Daoy (cell line): ENCODE measurements around the gene CDH26. TPM values are rescaled to one million over a fixed set of nuclear protein-coding genes. Genes with fewer than 3 reads are reported as not detected.

Experiments
- DNase-seq: peaks from one replicate; pipeline ENCODE4 v3.0.0-alpha.2; 2015; ENCODE audit warnings: low read depth
- total RNA-seq: library from RNA; depleted of rRNA; stranded (reverse); fragments of >200 nt; shearing (Covaris generic); gene quantifications from 2 replicates; pipeline ENCODE4 v1.2.3, GENCODE V29; 2014

The CDH26 gene
- total RNA-seq, 1 experiment from 2014 or later, result 0.29 TPM

GRCh38 chr20:60011512-60012507 lies 53.6 kb downstream of the CDH26 start:
- DNase-seq, result no peak

GRCh38 chr20:60013296-60014139 lies 55.3 kb downstream of the CDH26 start:
- no peak for DNase-seq

- DNase-seq, result no peak
Measured at GRCh38 chr20:60016406-60016805, 58.2 kb downstream of the CDH26 start.

GRCh38 chr20:60020251-60020650 lies 62.0 kb downstream of the CDH26 start:
- DNase-seq, result no peak

- no peak for DNase-seq
Measured at GRCh38 chr20:60021104-60021503, 62.9 kb downstream of the CDH26 start.

GRCh38 chr20:60022849-60023248 lies 64.6 kb downstream of the CDH26 start:
- DNase-seq, result no peak

GRCh38 chr20:60024245-60024644 lies 66.0 kb downstream of the CDH26 start:
- DNase-seq, result no peak

- no peak for DNase-seq
Measured at GRCh38 chr20:60024801-60025200, 66.6 kb downstream of the CDH26 start.

GRCh38 chr20:60026010-60026409 lies 67.8 kb downstream of the CDH26 start:
- no peak for DNase-seq

GRCh38 chr20:60030471-60030870 lies 72.2 kb downstream of the CDH26 start:
- no peak for DNase-seq

GRCh38 chr20:60031107-60031506 lies 72.9 kb downstream of the CDH26 start:
- no peak for DNase-seq

- no peak for DNase-seq
Measured at GRCh38 chr20:60034231-60035110, 76.2 kb downstream of the CDH26 start.

- no peak for DNase-seq
Measured at GRCh38 chr20:60035486-60035885, 77.3 kb downstream of the CDH26 start.

GRCh38 chr20:60036346-60036745 lies 78.1 kb downstream of the CDH26 start:
- no peak for DNase-seq

- peak; percentile 80 for DNase-seq
Measured at GRCh38 chr20:60036746-60037499, 78.7 kb downstream of the CDH26 start.

GRCh38 chr20:60038400-60039008 lies 80.3 kb downstream of the CDH26 start:
- no peak for DNase-seq

GRCh38 chr20:60039526-60039925 lies 81.3 kb downstream of the CDH26 start:
- DNase-seq, result no peak

- DNase-seq, result no peak
Measured at GRCh38 chr20:60040471-60041162, 82.4 kb downstream of the CDH26 start.

GRCh38 chr20:60041436-60042165 lies 83.4 kb downstream of the CDH26 start:
- peak; percentile 74 for DNase-seq
